ENCODE measurements around the gene FAM200C. TPM values are rescaled to one million over a fixed set of nuclear protein-coding genes. Genes with fewer than 3 reads are reported as not detected.

Gene FAM200C
- total RNA-seq, 1 donor from 2014 or later, result 13.0 TPM

- no peak overlapping the region for H3K4me3 ChIP-seq (ENCODE audit: low read length in 3 of 3)
- H3K27me3 ChIP-seq (ENCODE audit: control insufficient read depth in 3 of 3, insufficient read depth in 3 of 3, low read length in 3 of 3), result peaks cover 0 to 9% (median 6%) of the 10 kb centered on the region in 3 donors
- no peaks in the 10 kb centered on the region for H3K9me3 ChIP-seq (ENCODE audit: control insufficient read depth in 3 of 3, low read length in 3 of 3)
- no peaks in the 10 kb centered on the region for H3K36me3 ChIP-seq (ENCODE audit: control insufficient read depth in 3 of 3, insufficient read depth in 3 of 3, low read length in 3 of 3)
- no peak overlapping the region for H3K27ac ChIP-seq (ENCODE audit: low read depth, low read length)
- H3K9ac ChIP-seq (ENCODE audit: low read depth in 1 of 3, low read length in 3 of 3), result no peak overlapping the region
- H3K4me1 ChIP-seq (ENCODE audit: control insufficient read depth in 3 of 3, insufficient read depth in 3 of 3, low read length in 3 of 3), result peaks cover 4 to 14% (median 8%) of the 10 kb centered on the region in 3 donors
Observed at GRCh38 chr5:160371294-160371693, 28.6 kb downstream of the FAM200C start.

- H3K27ac ChIP-seq (ENCODE audit: low read depth, low read length), result no peak overlapping the region
- peak overlapping the region in 2 of 3 donors; percentile 58 for H3K9ac ChIP-seq (ENCODE audit: low read depth in 1 of 3, low read length in 3 of 3)
- H3K4me1 ChIP-seq (ENCODE audit: control insufficient read depth in 3 of 3, insufficient read depth in 3 of 3, low read length in 3 of 3), result peaks cover 4 to 14% (median 8%) of the 10 kb centered on the region in 3 donors
- H3K9me3 ChIP-seq (ENCODE audit: control insufficient read depth in 3 of 3, low read length in 3 of 3), result no peaks in the 10 kb centered on the region
- H3K36me3 ChIP-seq (ENCODE audit: control insufficient read depth in 3 of 3, insufficient read depth in 3 of 3, low read length in 3 of 3), result no peaks in the 10 kb centered on the region
- peak overlapping the region; percentile 64 to 80 (median 70) for H3K4me3 ChIP-seq (ENCODE audit: low read length in 3 of 3)
- peaks cover 0 to 9% (median 6%) of the 10 kb centered on the region in 3 donors for H3K27me3 ChIP-seq (ENCODE audit: control insufficient read depth in 3 of 3, insufficient read depth in 3 of 3, low read length in 3 of 3)
Observed at GRCh38 chr5:160370713-160371034, 29.2 kb downstream of the FAM200C start.

GRCh38 chr5:160369990-160370712 is 29.7 kb downstream of the FAM200C start, which contains the start of gene C1QTNF2:
TSS of gene C1QTNF2 (minus strand) at chr5:160370626. CDS start at chr5:160355011, 15,615 bp downstream.
- Histone ChIP-seq H3K4me1 (ENCODE audit: control insufficient read depth in 3 of 3, insufficient read depth in 3 of 3, low read length in 3 of 3) (peaks cover 4 to 14% (median 8%) of the 10 kb centered on the region in 3 donors), H3K27me3 (ENCODE audit: control insufficient read depth in 3 of 3, insufficient read depth in 3 of 3, low read length in 3 of 3) (peaks cover 0 to 9% (median 6%) of the 10 kb centered on the region in 3 donors), H3K4me3 (ENCODE audit: low read length in 3 of 3) (peak within 1 kb of the TSS; percentile 64 to 80 (median 70)), H3K9me3 (ENCODE audit: control insufficient read depth in 3 of 3, low read length in 3 of 3) (no peaks in the 10 kb centered on the region), H3K9ac (ENCODE audit: low read depth in 1 of 3, low read length in 3 of 3) (peak within 1 kb of the TSS in 2 of 3 donors; percentile 58), H3K27ac (ENCODE audit: low read depth, low read length) (no peak within 1 kb of the TSS), H3K36me3 (ENCODE audit: control insufficient read depth in 3 of 3, insufficient read depth in 3 of 3, low read length in 3 of 3) (no peaks in the 10 kb centered on the region)

GRCh38 chr5:160367885-160368284 is 32.0 kb downstream of the FAM200C start:
- H3K9ac ChIP-seq (ENCODE audit: low read depth in 1 of 3, low read length in 3 of 3), result no peak overlapping the region
- H3K27me3 ChIP-seq (ENCODE audit: control insufficient read depth in 3 of 3, insufficient read depth in 3 of 3, low read length in 3 of 3), result peaks cover 0 to 9% (median 0%) of the 10 kb centered on the region in 3 donors
- peaks cover 10 to 23% (median 15%) of the 10 kb centered on the region in 3 donors for H3K4me1 ChIP-seq (ENCODE audit: control insufficient read depth in 3 of 3, insufficient read depth in 3 of 3, low read length in 3 of 3)
- H3K9me3 ChIP-seq (ENCODE audit: control insufficient read depth in 3 of 3, low read length in 3 of 3), result no peaks in the 10 kb centered on the region
- H3K4me3 ChIP-seq (ENCODE audit: low read length in 3 of 3), result no peak overlapping the region
- no peaks in the 10 kb centered on the region for H3K36me3 ChIP-seq (ENCODE audit: control insufficient read depth in 3 of 3, insufficient read depth in 3 of 3, low read length in 3 of 3)
- no peak overlapping the region for H3K27ac ChIP-seq (ENCODE audit: low read depth, low read length)

GRCh38 chr5:160367261-160367660 is 32.6 kb downstream of the FAM200C start:
- H3K27me3 ChIP-seq (ENCODE audit: control insufficient read depth in 3 of 3, insufficient read depth in 3 of 3, low read length in 3 of 3), result peaks cover 0 to 9% (median 0%) of the 10 kb centered on the region in 3 donors
- H3K36me3 ChIP-seq (ENCODE audit: control insufficient read depth in 3 of 3, insufficient read depth in 3 of 3, low read length in 3 of 3), result no peaks in the 10 kb centered on the region
- no peaks in the 10 kb centered on the region for H3K9me3 ChIP-seq (ENCODE audit: control insufficient read depth in 3 of 3, low read length in 3 of 3)
- H3K27ac ChIP-seq (ENCODE audit: low read depth, low read length), result no peak overlapping the region
- no peak overlapping the region for H3K9ac ChIP-seq (ENCODE audit: low read depth in 1 of 3, low read length in 3 of 3)
- peaks cover 10 to 27% (median 15%) of the 10 kb centered on the region in 3 donors for H3K4me1 ChIP-seq (ENCODE audit: control insufficient read depth in 3 of 3, insufficient read depth in 3 of 3, low read length in 3 of 3)
- H3K4me3 ChIP-seq (ENCODE audit: low read length in 3 of 3), result no peak overlapping the region

- peaks cover 0 to 5% (median 0%) of the 10 kb centered on the region in 3 donors for H3K27me3 ChIP-seq (ENCODE audit: control insufficient read depth in 3 of 3, insufficient read depth in 3 of 3, low read length in 3 of 3)
- no peak overlapping the region for H3K27ac ChIP-seq (ENCODE audit: low read depth, low read length)
- H3K36me3 ChIP-seq (ENCODE audit: control insufficient read depth in 3 of 3, insufficient read depth in 3 of 3, low read length in 3 of 3), result no peaks in the 10 kb centered on the region
- H3K4me1 ChIP-seq (ENCODE audit: control insufficient read depth in 3 of 3, insufficient read depth in 3 of 3, low read length in 3 of 3), result peaks cover 11 to 27% (median 18%) of the 10 kb centered on the region in 3 donors
- H3K4me3 ChIP-seq (ENCODE audit: low read length in 3 of 3), result no peak overlapping the region
- H3K9me3 ChIP-seq (ENCODE audit: control insufficient read depth in 3 of 3, low read length in 3 of 3), result no peaks in the 10 kb centered on the region
- no peak overlapping the region for H3K9ac ChIP-seq (ENCODE audit: low read depth in 1 of 3, low read length in 3 of 3)
Observed at GRCh38 chr5:160366230-160366629, 33.6 kb downstream of the FAM200C start.

- Histone ChIP-seq H3K27ac (ENCODE audit: low read depth, low read length) (no peak overlapping the region), H3K27me3 (ENCODE audit: control insufficient read depth in 3 of 3, insufficient read depth in 3 of 3, low read length in 3 of 3) (no peaks in the 10 kb centered on the region), H3K4me3 (ENCODE audit: low read length in 3 of 3) (no peak overlapping the region), H3K9ac (ENCODE audit: low read depth in 1 of 3, low read length in 3 of 3) (peak overlapping the region in 2 of 3 donors; percentile 7 to 40), H3K36me3 (ENCODE audit: control insufficient read depth in 3 of 3, insufficient read depth in 3 of 3, low read length in 3 of 3) (no peaks in the 10 kb centered on the region), H3K4me1 (ENCODE audit: control insufficient read depth in 3 of 3, insufficient read depth in 3 of 3, low read length in 3 of 3) (peaks cover 7 to 13% (median 9%) of the 10 kb centered on the region in 3 donors), H3K9me3 (ENCODE audit: control insufficient read depth in 3 of 3, low read length in 3 of 3) (no peaks in the 10 kb centered on the region)
Observed at GRCh38 chr5:160363660-160364395, 36.0 kb downstream of the FAM200C start.

- H3K9ac ChIP-seq (ENCODE audit: low read depth in 1 of 3, low read length in 3 of 3), result peak overlapping the region in 2 of 3 donors; percentile 7 to 40
- H3K27me3 ChIP-seq (ENCODE audit: control insufficient read depth in 3 of 3, insufficient read depth in 3 of 3, low read length in 3 of 3), result no peaks in the 10 kb centered on the region
- H3K4me1 ChIP-seq (ENCODE audit: control insufficient read depth in 3 of 3, insufficient read depth in 3 of 3, low read length in 3 of 3), result peaks cover 10 to 16% (median 14%) of the 10 kb centered on the region in 3 donors
- no peaks in the 10 kb centered on the region for H3K9me3 ChIP-seq (ENCODE audit: control insufficient read depth in 3 of 3, low read length in 3 of 3)
- no peak overlapping the region for H3K27ac ChIP-seq (ENCODE audit: low read depth, low read length)
- no peaks in the 10 kb centered on the region for H3K36me3 ChIP-seq (ENCODE audit: control insufficient read depth in 3 of 3, insufficient read depth in 3 of 3, low read length in 3 of 3)
- H3K4me3 ChIP-seq (ENCODE audit: low read length in 3 of 3), result no peak overlapping the region
Observed at GRCh38 chr5:160363211-160363610, 36.6 kb downstream of the FAM200C start.

- no peak overlapping the region for H3K4me3 ChIP-seq (ENCODE audit: low read length in 3 of 3)
- H3K36me3 ChIP-seq (ENCODE audit: control insufficient read depth in 3 of 3, insufficient read depth in 3 of 3, low read length in 3 of 3), result no peaks in the 10 kb centered on the region
- H3K27me3 ChIP-seq (ENCODE audit: control insufficient read depth in 3 of 3, insufficient read depth in 3 of 3, low read length in 3 of 3), result no peaks in the 10 kb centered on the region
- H3K27ac ChIP-seq (ENCODE audit: low read depth, low read length), result no peak overlapping the region
- H3K9me3 ChIP-seq (ENCODE audit: control insufficient read depth in 3 of 3, low read length in 3 of 3), result no peaks in the 10 kb centered on the region
- H3K9ac ChIP-seq (ENCODE audit: low read depth in 1 of 3, low read length in 3 of 3), result no peak overlapping the region
- peaks cover 24 to 30% (median 29%) of the 10 kb centered on the region in 3 donors for H3K4me1 ChIP-seq (ENCODE audit: control insufficient read depth in 3 of 3, insufficient read depth in 3 of 3, low read length in 3 of 3)
Observed at GRCh38 chr5:160361624-160362228, 38.1 kb downstream of the FAM200C start.
